Measurements from ENCODE around the gene FGF14. TPM values are rescaled to one million over a fixed set of nuclear protein-coding genes. Genes with fewer than 3 reads are reported as not detected.

Gene FGF14
- total and polyA plus RNA-seq, 2 donors (not counting 3 experiments of a cell fraction or from before 2014, with no cell fraction given) = not detected

DNA sequence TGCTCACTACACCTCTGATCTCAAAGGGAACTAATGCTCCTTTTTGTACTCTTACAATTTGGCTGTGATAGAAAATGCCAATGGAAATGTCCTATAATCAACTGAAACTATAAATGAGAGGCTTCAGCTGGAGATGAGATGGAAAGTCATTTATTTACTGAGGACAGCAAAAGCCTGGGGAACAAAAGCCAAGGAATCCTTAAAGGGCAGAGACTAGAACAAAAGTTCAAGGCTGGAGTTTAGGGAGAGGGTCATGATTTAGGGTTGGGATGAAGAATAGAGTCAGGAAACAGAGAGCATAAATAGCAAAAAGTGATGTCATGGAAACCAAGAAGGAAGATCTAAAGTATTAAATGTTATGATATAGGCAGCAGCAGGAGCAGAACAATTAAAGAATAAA is 401.1 kb downstream of the FGF14 start:
- intact Hi-C loops (cut with micrococcal nuclease) = no loop called here
- FAIRE-seq = no peak
- dilution Hi-C loops (cut with MboI; ENCODE audit: extremely low pct_ligation_motif_present, low sequenced_read_pairs) = no loop called here

More for the DNA sequence above, 401.1 kb downstream of the FGF14 start:
- Histone ChIP-seq H3K9me1 (replicated peaks; ENCODE audit: control insufficient read depth, extremely low read depth, insufficient read depth, low read length) (no peaks in the 10 kb centered on the region), H2AFZ (ENCODE audit: low read depth, low read length) (no peak overlapping the region), H3K79me2 (ENCODE audit: control insufficient read depth, insufficient read depth, low read length) (no peaks in the 10 kb centered on the region), H3K27me3 (ENCODE audit: control insufficient read depth in 2 of 2, insufficient read depth in 2 of 2, low read length in 2 of 2) (no peaks in the 10 kb centered on the region), H4K20me1 (replicated peaks; ENCODE audit: control insufficient read depth, extremely low read depth, insufficient read depth, low read length) (no peaks in the 10 kb centered on the region), H3K4me3 (replicated peaks in 1 of 3; ENCODE audit: insufficient read depth in 1 of 3, low read depth in 1 of 3, low read length in 3 of 3) (no peak overlapping the region), H3K36me3 (ENCODE audit: control insufficient read depth in 2 of 2, extremely low read depth in 1 of 2, insufficient read depth in 2 of 2, low read length in 2 of 2) (no peaks in the 10 kb centered on the region), H3K4me2 (ENCODE audit: insufficient read depth, low read length) (no peak overlapping the region), H3K9ac (replicated peaks; ENCODE audit: extremely low read depth, insufficient read depth, low read length) (no peak overlapping the region), H3K9me3 (replicated peaks; ENCODE audit: control insufficient read depth, insufficient read depth, low read length) (no peaks in the 10 kb centered on the region), H3K27ac (ENCODE audit: insufficient read depth, low read depth, low read length) (no peak overlapping the region), H3K4me1 (ENCODE audit: control insufficient read depth, extremely low read depth, insufficient read depth, low read length) (no peaks in the 10 kb centered on the region)
- TF ChIP-seq POLR2AphosphoS5 (IDR thresholded peaks at IDR 0.05; ENCODE audit: insufficient read depth, low read depth, low read length) (no peak), MYC (IDR thresholded peaks at IDR 0.05; ENCODE audit: low read depth, low read length) (no peak), JUN (IDR thresholded peaks at IDR 0.05; ENCODE audit: borderline replicate concordance, insufficient read depth, insufficient read length, low read depth) (no peak), GATA2 (IDR thresholded peaks at IDR 0.05; ENCODE audit: insufficient read depth, insufficient read length, low read depth, low read length) (no peak), POLR2A (IDR thresholded peaks at IDR 0.05; ENCODE audit: low read depth, low read length) (no peak), FOS (IDR thresholded peaks at IDR 0.05; ENCODE audit: borderline replicate concordance, insufficient read depth, low read length) (no peak)
- TF ChIP-seq, protein P1, sequence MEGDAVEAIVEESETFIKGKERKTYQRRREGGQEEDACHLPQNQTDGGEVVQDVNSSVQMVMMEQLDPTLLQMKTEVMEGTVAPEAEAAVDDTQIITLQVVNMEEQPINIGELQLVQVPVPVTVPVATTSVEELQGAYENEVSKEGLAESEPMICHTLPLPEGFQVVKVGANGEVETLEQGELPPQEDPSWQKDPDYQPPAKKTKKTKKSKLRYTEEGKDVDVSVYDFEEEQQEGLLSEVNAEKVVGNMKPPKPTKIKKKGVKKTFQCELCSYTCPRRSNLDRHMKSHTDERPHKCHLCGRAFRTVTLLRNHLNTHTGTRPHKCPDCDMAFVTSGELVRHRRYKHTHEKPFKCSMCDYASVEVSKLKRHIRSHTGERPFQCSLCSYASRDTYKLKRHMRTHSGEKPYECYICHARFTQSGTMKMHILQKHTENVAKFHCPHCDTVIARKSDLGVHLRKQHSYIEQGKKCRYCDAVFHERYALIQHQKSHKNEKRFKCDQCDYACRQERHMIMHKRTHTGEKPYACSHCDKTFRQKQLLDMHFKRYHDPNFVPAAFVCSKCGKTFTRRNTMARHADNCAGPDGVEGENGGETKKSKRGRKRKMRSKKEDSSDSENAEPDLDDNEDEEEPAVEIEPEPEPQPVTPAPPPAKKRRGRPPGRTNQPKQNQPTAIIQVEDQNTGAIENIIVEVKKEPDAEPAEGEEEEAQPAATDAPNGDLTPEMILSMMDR (IDR thresholded peaks at IDR 0.05; ENCODE audit: extremely low read depth in 1 of 2, insufficient read depth in 1 of 2, low read depth in 1 of 2, low read length in 2 of 2) = no peak
- TF ChIP-seq, protein P2, sequence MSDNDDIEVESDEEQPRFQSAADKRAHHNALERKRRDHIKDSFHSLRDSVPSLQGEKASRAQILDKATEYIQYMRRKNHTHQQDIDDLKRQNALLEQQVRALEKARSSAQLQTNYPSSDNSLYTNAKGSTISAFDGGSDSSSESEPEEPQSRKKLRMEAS (IDR thresholded peaks at IDR 0.05; ENCODE audit: insufficient read depth, insufficient read length) = no peak
- BruUV-seq (replicated peaks) = no TSS peak
- ChIA-PET POLR2A (no interaction called here), CTCF (no interaction called here)
- DNase-seq (ENCODE audit: low read depth, low spot score) = no peak
